Calu3 (cell line): ENCODE results near the gene RABGAP1L. TPM values are rescaled to one million over a fixed set of nuclear protein-coding genes. Genes with fewer than 3 reads are reported as not detected.
"Not testable (repeated sequence)": the region's sequence is repeated elsewhere in the genome, so short reads cannot be mapped to it uniquely, and the experiment has no call there.

Experiments
- BruUV-seq: library from RNA; stranded (reverse); fragments of 400-500 nt; replicated peaks from 2 replicates; lab custom pipeline; 2021; lab: Mats Ljungman, UMichigan
- CTCF ChIA-PET: fragments of 300-600 bp; sonication (Branson Sonifier 250); formaldehyde crosslinking; loops from one replicate; lab custom pipeline; 2022; ENCODE audit warnings: antibody characterized with exemption; lab: Charles Lee
- DNase-seq: peaks from one replicate; pipeline ENCODE4 v3.0.0; 2022
- H3K27ac Mint-ChIP-seq: one replicate; pipeline ENCODE4 v1.8.0; 2022; ENCODE audit warnings: mixed read lengths; ENCODE audit not compliant: unreplicated experiment
- H3K27me3 Mint-ChIP-seq: one replicate; pipeline ENCODE4 v1.8.0; 2022; ENCODE audit warnings: mixed read lengths; ENCODE audit not compliant: unreplicated experiment
- H3K36me3 Mint-ChIP-seq: one replicate; pipeline ENCODE4 v1.8.0; 2022; ENCODE audit warnings: mild to moderate bottlenecking, moderate library complexity, mixed read lengths; ENCODE audit not compliant: insufficient read depth, unreplicated experiment
- H3K4me1 Mint-ChIP-seq: one replicate; pipeline ENCODE4 v1.8.0; 2022; ENCODE audit warnings: mild to moderate bottlenecking, low read depth, mixed read lengths; ENCODE audit not compliant: unreplicated experiment
- H3K4me3 Mint-ChIP-seq: one replicate; pipeline ENCODE4 v1.8.0; 2022; ENCODE audit warnings: mild to moderate bottlenecking, low read depth, moderate library complexity, mixed read lengths; ENCODE audit not compliant: unreplicated experiment
- H3K9me3 Mint-ChIP-seq: one replicate; pipeline ENCODE4 v1.8.0; 2022; ENCODE audit warnings: low read depth, mixed read lengths; ENCODE audit not compliant: unreplicated experiment
- intact Hi-C: fragments of 100-400 bp; cut with micrococcal nuclease; formaldehyde crosslinking; loops from one replicate; pipeline ENCODE4 v1.10.0; 2022; ENCODE audit not compliant: unreplicated experiment
- total RNA-seq: library from RNA; stranded (reverse); gene quantifications from 2 replicates; pipeline ENCODE4 v1.2.3, GENCODE V29; 2022
- TF ChIP-seq, protein P1 (sequence below): fragments of 200-600 bp; IDR thresholded peaks from one replicate; pipeline ENCODE4 v1.8.0; 2022; ENCODE audit warnings: antibody characterized with exemption; ENCODE audit not compliant: unreplicated experiment

RABGAP1L gene
- total RNA-seq, 1 experiment from 2014 or later: 135 TPM

DNA sequence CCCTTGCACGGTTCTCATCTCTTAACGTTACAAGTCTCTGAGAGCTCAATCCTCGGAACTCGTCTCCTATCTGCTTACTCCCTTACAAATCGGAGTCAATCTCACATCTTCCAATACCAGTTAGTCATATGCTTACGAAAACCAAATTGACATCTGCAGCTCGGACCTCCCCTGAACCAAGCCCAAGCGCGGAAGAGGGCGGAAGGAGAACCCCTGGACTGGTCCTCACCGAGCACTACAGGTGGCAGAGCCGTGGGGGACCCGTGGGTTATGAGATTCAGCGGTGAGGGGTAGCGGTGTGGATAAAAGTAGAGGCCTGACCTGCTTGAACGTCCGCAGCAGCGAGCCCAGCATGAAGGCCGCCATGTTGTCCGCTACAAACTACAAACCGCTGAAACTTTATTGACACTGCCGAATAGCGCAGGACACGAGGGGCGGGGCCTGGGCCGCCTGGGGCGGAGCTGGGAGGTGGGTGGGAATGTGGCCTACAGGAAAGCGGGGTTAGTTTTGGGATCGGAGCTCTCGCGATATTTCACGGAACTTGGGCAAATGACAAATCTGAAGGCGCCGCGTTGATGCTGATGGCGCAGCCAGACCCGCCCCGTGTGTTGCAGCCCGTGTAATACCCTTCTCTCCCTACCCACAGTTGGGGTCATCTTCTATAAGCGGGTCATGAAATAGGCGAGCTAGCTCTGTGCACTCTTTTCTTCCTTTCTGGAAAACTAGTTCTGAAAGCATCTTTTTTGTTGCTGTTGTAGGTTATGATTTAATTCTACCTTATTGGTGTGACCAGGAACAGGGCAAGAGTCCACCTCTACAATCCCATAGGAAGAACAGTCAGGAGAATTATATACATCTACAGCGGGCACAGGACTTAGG, 864.0 kb downstream of the RABGAP1L start, which contains the start of gene MRPS14:
TSS of gene MRPS14 (minus strand) at position 383 of the 879 bp plus-strand sequence. CDS start at position 366, 17 bp downstream.
- peak within 1 kb of the TSS; percentile 77 for H3K4me3 Mint-ChIP-seq
- H3K27ac Mint-ChIP-seq: peak within 1 kb of the TSS; percentile 63
- H3K27me3 Mint-ChIP-seq: no peaks in the 10 kb centered on the region
- H3K9me3 Mint-ChIP-seq: no peaks in the 10 kb centered on the region
- TF ChIP-seq, protein P1, sequence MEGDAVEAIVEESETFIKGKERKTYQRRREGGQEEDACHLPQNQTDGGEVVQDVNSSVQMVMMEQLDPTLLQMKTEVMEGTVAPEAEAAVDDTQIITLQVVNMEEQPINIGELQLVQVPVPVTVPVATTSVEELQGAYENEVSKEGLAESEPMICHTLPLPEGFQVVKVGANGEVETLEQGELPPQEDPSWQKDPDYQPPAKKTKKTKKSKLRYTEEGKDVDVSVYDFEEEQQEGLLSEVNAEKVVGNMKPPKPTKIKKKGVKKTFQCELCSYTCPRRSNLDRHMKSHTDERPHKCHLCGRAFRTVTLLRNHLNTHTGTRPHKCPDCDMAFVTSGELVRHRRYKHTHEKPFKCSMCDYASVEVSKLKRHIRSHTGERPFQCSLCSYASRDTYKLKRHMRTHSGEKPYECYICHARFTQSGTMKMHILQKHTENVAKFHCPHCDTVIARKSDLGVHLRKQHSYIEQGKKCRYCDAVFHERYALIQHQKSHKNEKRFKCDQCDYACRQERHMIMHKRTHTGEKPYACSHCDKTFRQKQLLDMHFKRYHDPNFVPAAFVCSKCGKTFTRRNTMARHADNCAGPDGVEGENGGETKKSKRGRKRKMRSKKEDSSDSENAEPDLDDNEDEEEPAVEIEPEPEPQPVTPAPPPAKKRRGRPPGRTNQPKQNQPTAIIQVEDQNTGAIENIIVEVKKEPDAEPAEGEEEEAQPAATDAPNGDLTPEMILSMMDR: no peak
- peaks cover 15% of the 10 kb centered on the region for H3K4me1 Mint-ChIP-seq
- CTCF ChIA-PET: interaction anchor here (0.6 to 2.0 kb wide), 6 partner anchors 9 to 870 kb away, joined by 3 to 11 read pairs (median 6); partner anchors contain the start of gene CACYBP
- peak; percentile 99 for DNase-seq
- intact Hi-C loops: no loop called here
- TSS peak; percentile 76 for BruUV-seq
- peaks cover 17% of the 10 kb centered on the region for H3K36me3 Mint-ChIP-seq

GRCh38 chr1:175023922-175024242, 864.6 kb downstream of the RABGAP1L start:
- CTCF ChIA-PET: interaction anchor here (1.0 to 2.0 kb wide), 4 partner anchors 9 to 128 kb away, joined by 6 to 11 read pairs (median 7); partner anchors contain the start of gene CACYBP
- Mint-ChIP-seq H3K4me3 (peak overlapping the region; percentile 77), H3K27ac (peak overlapping the region; percentile 63), H3K36me3 (peaks cover 17% of the 10 kb centered on the region), H3K4me1 (peaks cover 15% of the 10 kb centered on the region)
- H3K27me3 Mint-ChIP-seq, H3K9me3 Mint-ChIP-seq, intact Hi-C loops, DNase-seq: not testable (repeated sequence)
- TSS peak; percentile 94 for BruUV-seq

- peaks cover 24% of the 10 kb centered on the region for H3K4me1 Mint-ChIP-seq
- H3K9me3 Mint-ChIP-seq: no peaks in the 10 kb centered on the region
- intact Hi-C loops: no loop called here
- no TSS peak for BruUV-seq
- CTCF ChIA-PET: no interaction called here
- H3K27ac Mint-ChIP-seq: no peak overlapping the region
- no peak overlapping the region for H3K4me3 Mint-ChIP-seq
- TF ChIP-seq, protein P1: no peak
- peaks cover 17% of the 10 kb centered on the region for H3K36me3 Mint-ChIP-seq
- no peak for DNase-seq
- no peaks in the 10 kb centered on the region for H3K27me3 Mint-ChIP-seq
Measured at GRCh38 chr1:175024773-175025172, 865.5 kb downstream of the RABGAP1L start.

GRCh38 chr1:175033953-175034352, 874.6 kb downstream of the RABGAP1L start:
- Mint-ChIP-seq H3K27me3 (peaks cover 70% of the 10 kb centered on the region), H3K4me1 (peaks cover 8% of the 10 kb centered on the region), H3K36me3 (no peaks in the 10 kb centered on the region), H3K4me3 (no peak overlapping the region), H3K9me3 (no peaks in the 10 kb centered on the region), H3K27ac (no peak overlapping the region)
- CTCF ChIA-PET: no interaction called here
- BruUV-seq: no TSS peak
- TF ChIP-seq, protein P1: no peak
- no peak for DNase-seq
- intact Hi-C loops: loop anchor here (10.0 kb wide), 1 partner anchor 281 kb away; no protein-coding TSS in a partner anchor
